K562 (cell line): ENCODE measurements around the gene ZNF597. TPM values are rescaled to one million over a fixed set of nuclear protein-coding genes. Genes with fewer than 3 reads are reported as not detected.
A peak's percentile ranks its signal among the peaks of the same experiment; 100 is the strongest.

ENCODE experiments used
- ASH1L ChIP-seq: fragments of 450-650 bp; IDR thresholded peaks from 2 replicates; pipeline ENCODE4 v1.6.1; 2018; ENCODE audit warnings: borderline replicate concordance, mild to moderate bottlenecking, low read depth; ENCODE audit not compliant: partially characterized antibody
- BACH1 ChIP-seq: fragments of 200-800 bp; sonication (Bioruptor generic); IDR thresholded peaks from 2 replicates; pipeline ENCODE4 v1.6.1; 2016; ENCODE audit warnings: missing genetic modification characterization, missing compliant biosample characterization
- CREB3L1 ChIP-seq: fragments of 450-650 bp; IDR thresholded peaks from 2 replicates; pipeline ENCODE4 v1.6.1; 2014; ENCODE audit warnings: low read depth, mild to moderate bottlenecking, moderate library complexity, borderline replicate concordance
- CUX1 ChIP-seq: fragments of 200-800 bp; sonication (Bioruptor generic); IDR thresholded peaks from 2 replicates; pipeline ENCODE4 v1.6.1; 2016; ENCODE audit warnings: missing genetic modification characterization, missing compliant biosample characterization
- DACH1 ChIP-seq: fragments of 450-650 bp; IDR thresholded peaks from 2 replicates; pipeline ENCODE4 v1.6.1; 2018; ENCODE audit not compliant: partially characterized antibody
- FIP1L1 ChIP-seq: fragments of 200-400 bp; formaldehyde crosslinking; IDR thresholded peaks from 2 replicates; pipeline ENCODE4 v1.6.1; 2018; ENCODE audit warnings: mild to moderate bottlenecking, low read depth, low read length; ENCODE audit not compliant: poor library complexity, severe bottlenecking
- FOXA3 ChIP-seq, 2 experiments: fragments of 450-650 bp in 1 of 2; sonication (generic) in 1 of 2; formaldehyde crosslinking; IDR thresholded peaks in 1 of 2; conservative IDR thresholded peaks in 1 of 2; 2 replicates each; pipeline versions ENCODE4 v1.4.0 to v1.8.0; 2020 to 2022; ENCODE audit warnings: mild to moderate bottlenecking in 2 of 2, missing genetic modification reagents in 1 of 2
- GATAD2B ChIP-seq: fragments of 450-650 bp; IDR thresholded peaks from 2 replicates; pipeline ENCODE4 v1.6.1; 2017; ENCODE audit warnings: mild to moderate bottlenecking, borderline replicate concordance
- HDAC1 ChIP-seq, 2 experiments: fragments of 450-650 bp; IDR thresholded peaks; 2 replicates each; pipeline ENCODE4 v1.6.1; 2016 to 2017; ENCODE audit warnings: inconsistent platforms in 1 of 2, mild to moderate bottlenecking in 1 of 2, moderate library complexity in 1 of 2
- IRF9 ChIP-seq: fragments of 450-650 bp; IDR thresholded peaks from 2 replicates; pipeline ENCODE4 v1.6.1; 2016; ENCODE audit warnings: missing biosample characterization, missing genetic modification characterization
- L3MBTL2 ChIP-seq: fragments of 450-650 bp; IDR thresholded peaks from 2 replicates; pipeline ENCODE4 v1.6.1; 2016; ENCODE audit warnings: mild to moderate bottlenecking, moderate library complexity
- MAZ ChIP-seq, 2 experiments: fragments of 450-650 bp in 1 of 2; sonication (generic) in 1 of 2; formaldehyde crosslinking; IDR thresholded peaks in 1 of 2; conservative IDR thresholded peaks in 1 of 2; 2 replicates each; pipeline versions ENCODE4 v1.4.0 to v1.5.0; 2020; ENCODE audit warnings: mild to moderate bottlenecking in 1 of 2, missing genetic modification reagents in 1 of 2
- MCM2 ChIP-seq: fragments of 450-650 bp; IDR thresholded peaks from 2 replicates; pipeline ENCODE4 v1.6.1; 2017; ENCODE audit warnings: low read depth, mild to moderate bottlenecking
- RBM15 ChIP-seq: fragments of 200-400 bp; formaldehyde crosslinking; IDR thresholded peaks from 2 replicates; pipeline ENCODE4 v1.6.1; 2018; ENCODE audit warnings: mild to moderate bottlenecking, low read length, moderate library complexity; ENCODE audit not compliant: insufficient read depth
- TAF15 ChIP-seq: fragments of 200-400 bp; formaldehyde crosslinking; IDR thresholded peaks from 2 replicates; pipeline ENCODE4 v1.6.1; 2017; ENCODE audit warnings: mild to moderate bottlenecking, low read depth, low read length, moderate library complexity
- TRIM28 ChIP-seq: fragments of 450-650 bp; IDR thresholded peaks from 2 replicates; pipeline ENCODE4 v1.6.1; 2017
- TSC22D4 ChIP-seq: fragments of 450-650 bp; IDR thresholded peaks from 2 replicates; pipeline ENCODE4 v1.6.1; 2016; ENCODE audit warnings: missing genetic modification characterization, missing biosample characterization, control low read depth
- ZFP1 ChIP-seq: fragments of 450-650 bp; formaldehyde crosslinking; IDR thresholded peaks from 2 replicates; pipeline ENCODE4 v1.4.0; 2020; ENCODE audit warnings: mild to moderate bottlenecking, mixed read lengths
- ZNF224 ChIP-seq: sonication (generic); formaldehyde crosslinking; IDR thresholded peaks from 2 replicates; pipeline ENCODE4 v1.8.0; 2022; ENCODE audit warnings: mild to moderate bottlenecking, missing genetic modification reagents
- ZSCAN32 ChIP-seq: fragments of 450-650 bp; formaldehyde crosslinking; IDR thresholded peaks from 2 replicates; pipeline ENCODE4 v1.4.0; 2020; ENCODE audit warnings: mild to moderate bottlenecking, moderate library complexity
- polyA plus RNA-seq, 8 experiments: library from polyadenylated mRNA; depleted of rRNA in 4 of 8; stranded (reverse) in 5 of 8; unstranded in 3 of 8; fragments of >200 nt; fragmentation: Nextera tagmentation in 2 of 8; fragmentation: Illumina TruSeq in 1 of 8; extraction: Ambion mirVana in 2 of 8; extraction: Trizol in 1 of 8; gene quantifications; 2 replicates each; pipeline versions ENCODE4 v1.2.1 to v1.2.3, GENCODE V29; 2011 to 2014; ENCODE audit warnings: inconsistent platforms in 1 of 8, missing spikeins in 1 of 8
- total RNA-seq, 7 experiments: library from RNA; depleted of rRNA in 6 of 7; stranded (reverse); fragments of >200 nt in 6 of 7; fragmentation: Illumina TruSeq in 2 of 7; extraction: Trizol in 2 of 7; gene quantifications; 2 replicates each; pipeline versions ENCODE4 v1.2.1 to v1.2.3, GENCODE V29; 2011 to 2021; ENCODE audit warnings: low replicate concordance in 1 of 7

ZNF597 gene
- total and polyA plus RNA-seq, 9 of the 15 experiments (the other 6 are each of a cell fraction or from before 2014, with no cell fraction given), result 0.14 to 0.68 (median 0.42) TPM

- TF ChIP-seq TSC22D4 (tag), result no peak
- TF ChIP-seq ASH1L, result peak; percentile 24
- no peak for TF ChIP-seq GATAD2B
- TF ChIP-seq MCM2, result no peak
- TF ChIP-seq CREB3L1, result peak; percentile 84
- no peak for TF ChIP-seq DACH1
- no peak for TF ChIP-seq ZNF224
- TF ChIP-seq IRF9 (tag), result no peak
- TF ChIP-seq HDAC1 (IDR thresholded peaks at IDR 0.05), result peak in 1 of 2 experiments; percentile 66; a peak in 2 of 4 replicates
- peak in 1 of 2 experiments; percentile 52; a peak in 1 of 4 replicates for TF ChIP-seq FOXA3 (CRISPR knock-in tag; conservative IDR thresholded peaks at IDR 0.05 in 1 of 2, IDR thresholded peaks at IDR 0.05 in 1 of 2)
- TF ChIP-seq MAZ (CRISPR knock-in tag; conservative IDR thresholded peaks at IDR 0.05 in 1 of 2, IDR thresholded peaks at IDR 0.05 in 1 of 2), result peak; percentile 76 to 93
- no peak for TF ChIP-seq RBM15
- no peak for TF ChIP-seq TRIM28
- peak; percentile 98 for TF ChIP-seq L3MBTL2
- no peak for TF ChIP-seq BACH1
- no peak for TF ChIP-seq CUX1
- TF ChIP-seq ZSCAN32 (CRISPR knock-in tag), result no peak
- peak; percentile 86 for TF ChIP-seq FIP1L1
- TF ChIP-seq ZFP1 (CRISPR knock-in tag), result no peak
- no peak for TF ChIP-seq TAF15
Observed at GRCh38 chr16:3400779-3401688, 42.3 kb downstream of the ZNF597 start, which contains the start of the genes ZNF174 and ZSCAN32 (continued).
